Upper lobe of left lung (tissue), 6 donors: ENCODE measurements around the gene RACGAP1. TPM values are rescaled to one million over a fixed set of nuclear protein-coding genes. Genes with fewer than 3 reads are reported as not detected.

Experiments
- ATAC-seq, 2 donors: fragments of 200-7000 bp; cut with Tn5 transposase; one replicate each; pipeline ENCODE4 v1.9.1; 2022; ENCODE audit warnings: mild to moderate bottlenecking in 2 of 2, moderate library complexity in 2 of 2; ENCODE audit not compliant: low FRiP score in 2 of 2
- DNase-seq, 2 donors: peaks; one replicate each; pipeline ENCODE4 v3.0.0-alpha.2; 2019 to 2020
- H3K27ac ChIP-seq, 4 donors: fragments of 200-600 bp; sonication (generic); one replicate each; pipeline ENCODE4 v1.5.1; 2016 to 2019
- H3K27me3 ChIP-seq, 4 donors: fragments of 200-600 bp; sonication (generic); one replicate each; pipeline ENCODE4 v1.5.1; 2017 to 2019
- H3K36me3 ChIP-seq, 4 donors: fragments of 200-600 bp; sonication (generic); one replicate each; pipeline ENCODE4 v1.5.1; 2016 to 2019
- H3K4me1 ChIP-seq, 4 donors: fragments of 200-600 bp; sonication (generic); one replicate each; pipeline ENCODE4 v1.5.1; 2018 to 2019
- H3K4me3 ChIP-seq, 4 donors: fragments of 200-600 bp; sonication (generic); one replicate each; pipeline ENCODE4 v1.5.1; 2017 to 2019; ENCODE audit warnings: mild to moderate bottlenecking in 2 of 4, moderate library complexity in 1 of 4
- H3K9me3 ChIP-seq, 4 donors: fragments of 200-600 bp; sonication (generic); one replicate each; pipeline ENCODE4 v1.5.1; 2018 to 2019
- CTCF ChIP-seq, 6 experiments: fragments of 450-650 bp in 4 of 6; fragments of 200-600 bp in 2 of 6; sonication (generic) in 2 of 6; IDR thresholded peaks; one replicate each; pipeline ENCODE4 v1.5.1; 2016 to 2019; ENCODE audit warnings: antibody characterized with exemption in 6 of 6
- EP300 ChIP-seq, 4 donors: sonication (generic); formaldehyde crosslinking; IDR thresholded peaks; one replicate each; pipeline ENCODE4 v1.5.1; 2017; ENCODE audit warnings: antibody characterized with exemption in 4 of 4, control low read depth in 2 of 4
- POLR2A ChIP-seq, 4 donors: fragments of 450-650 bp; IDR thresholded peaks; one replicate each; pipeline ENCODE4 v1.5.1; 2016 to 2017; ENCODE audit warnings: antibody characterized with exemption in 4 of 4, mild to moderate bottlenecking in 2 of 4
- POLR2AphosphoS5 ChIP-seq, 2 donors: sonication (generic); formaldehyde crosslinking; IDR thresholded peaks; one replicate each; pipeline ENCODE4 v1.5.1; 2017; ENCODE audit warnings: antibody characterized with exemption in 2 of 2
- WGBS, 2 donors: methylation state at CpG; one replicate each; pipeline ENCODE4 v1.1.5; 2017 to 2018; 5-methylcytosine and 5-hydroxymethylcytosine counted together
- total RNA-seq, 6 donors: library from RNA; depleted of rRNA in 4 of 6; stranded (reverse); fragments of >200 nt in 4 of 6; gene quantifications; one replicate each; pipeline versions ENCODE4 v1.1.0 to v1.2.1, GENCODE V29; 2016 to 2021
- donor health status: DM: no; HTN: no; CAD: no; lungs with moderate emphysema.
- donor health status: DM: no; HTN: yes; CAD: no; lungs with severe emphysema.

Gene RACGAP1
- total RNA-seq, 6 donors from 2014 or later: 10.3 to 22.4 (median 18.4) TPM

DNA sequence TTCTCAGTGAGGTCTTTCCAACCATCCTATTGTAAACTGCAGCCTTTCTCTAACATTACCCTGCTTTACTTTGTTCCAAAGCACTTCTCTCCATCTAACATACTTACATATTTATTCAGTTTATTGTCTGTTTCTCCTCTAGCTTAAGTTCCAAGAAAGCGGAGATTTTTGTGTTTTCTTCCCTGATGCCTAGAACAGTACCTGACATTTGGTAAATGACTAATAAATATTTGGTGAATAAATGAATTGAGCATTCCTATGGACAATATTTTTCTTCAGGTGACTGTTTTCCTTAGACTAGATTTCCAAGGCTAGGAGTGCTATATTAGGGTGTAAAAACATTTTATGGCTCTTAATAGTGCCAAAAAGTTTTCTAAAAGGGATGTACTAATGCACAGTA lies 2.4 kb downstream of the RACGAP1 start:
- Histone ChIP-seq H3K27ac (no peak overlapping the region), H3K36me3 (no peaks in the 10 kb centered on the region), H3K9me3 (no peaks in the 10 kb centered on the region), H3K4me3 (no peak overlapping the region), H3K4me1 (peaks cover 6 to 19% (median 16%) of the 10 kb centered on the region in 4 donors), H3K27me3 (no peaks in the 10 kb centered on the region)
- WGBS, 2 donors: 93 to 100% methylated on average over 1 of the region's 1 CpG
- DNase-seq: no peak
- no peak for TF ChIP-seq POLR2AphosphoS5 (IDR thresholded peaks at IDR 0.05)
- no peak for TF ChIP-seq CTCF (IDR thresholded peaks at IDR 0.05)
- no peak for ATAC-seq

DNA sequence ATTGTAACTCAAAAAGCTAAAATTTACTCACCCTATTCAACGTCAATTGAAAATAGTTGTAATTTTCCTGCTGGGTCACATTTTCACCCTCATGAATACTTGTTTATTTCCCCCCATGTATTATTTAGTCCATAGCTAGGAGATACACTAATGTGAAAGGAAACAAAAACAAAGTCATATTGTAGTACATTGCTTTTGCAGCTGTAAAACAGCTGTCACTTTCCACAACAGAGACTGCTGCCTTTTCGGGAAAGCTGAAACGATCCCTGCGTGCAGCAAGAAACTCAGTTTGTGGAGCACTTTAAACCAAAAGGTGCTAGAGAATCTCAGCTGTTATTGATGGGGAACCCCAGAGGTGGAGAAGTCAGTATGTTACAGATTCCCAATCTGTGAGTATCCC lies 4.3 kb downstream of the RACGAP1 start:
- TF ChIP-seq CTCF (IDR thresholded peaks at IDR 0.05): no peak
- TF ChIP-seq POLR2AphosphoS5 (IDR thresholded peaks at IDR 0.05): no peak
- TF ChIP-seq POLR2A (IDR thresholded peaks at IDR 0.05): no peak
- TF ChIP-seq EP300 (IDR thresholded peaks at IDR 0.05): no peak
- WGBS, 2 donors: 66 to 79% methylated on average over 4 of the region's 4 CpGs
- no peaks in the 10 kb centered on the region for H3K27me3 ChIP-seq
- no peak for DNase-seq
- H3K4me1 ChIP-seq: peaks cover 14 to 30% (median 21%) of the 10 kb centered on the region in 4 donors
- peak overlapping the region in 1 of 4 donors; percentile 2 for H3K27ac ChIP-seq
- no peaks in the 10 kb centered on the region for H3K9me3 ChIP-seq
- H3K36me3 ChIP-seq: peaks cover 0 to under 1% (median 0%) of the 10 kb centered on the region in 4 donors
- ATAC-seq: no peak
- H3K4me3 ChIP-seq: no peak overlapping the region

DNA sequence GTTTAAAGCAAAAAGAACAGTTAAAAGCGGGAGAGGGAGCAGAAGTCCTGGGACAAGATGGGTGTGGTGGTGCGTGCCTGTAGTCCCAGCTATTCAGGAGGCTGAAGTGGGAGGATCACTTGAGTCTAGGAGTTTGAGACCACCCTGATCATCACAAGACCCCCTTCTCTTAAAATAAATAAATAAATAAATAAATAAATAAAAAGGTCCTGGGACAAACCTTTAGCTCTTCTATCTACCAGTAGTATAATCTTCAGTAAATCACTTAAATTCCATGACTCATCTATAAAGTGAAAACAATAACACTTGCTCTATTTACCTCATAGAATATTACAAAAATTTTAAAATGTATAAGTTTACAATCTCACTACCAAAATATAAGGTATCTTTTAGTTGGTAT lies 5.8 kb downstream of the RACGAP1 start:
- Histone ChIP-seq H3K9me3 (no peaks in the 10 kb centered on the region), H3K4me3 (no peak overlapping the region), H3K27ac (no peak overlapping the region), H3K4me1 (peaks cover 10 to 26% (median 13%) of the 10 kb centered on the region in 4 donors), H3K36me3 (peaks cover 0 to 2% (median 0%) of the 10 kb centered on the region in 4 donors), H3K27me3 (no peaks in the 10 kb centered on the region)
- 96 to 100% methylated on average over 2 of the region's 2 CpGs for WGBS, 2 donors
- DNase-seq (no peak), ATAC-seq (no peak)
- TF ChIP-seq CTCF (IDR thresholded peaks at IDR 0.05): no peak
- no peak for TF ChIP-seq POLR2AphosphoS5 (IDR thresholded peaks at IDR 0.05)
- TF ChIP-seq POLR2A (IDR thresholded peaks at IDR 0.05): no peak
- TF ChIP-seq EP300 (IDR thresholded peaks at IDR 0.05): no peak

DNA sequence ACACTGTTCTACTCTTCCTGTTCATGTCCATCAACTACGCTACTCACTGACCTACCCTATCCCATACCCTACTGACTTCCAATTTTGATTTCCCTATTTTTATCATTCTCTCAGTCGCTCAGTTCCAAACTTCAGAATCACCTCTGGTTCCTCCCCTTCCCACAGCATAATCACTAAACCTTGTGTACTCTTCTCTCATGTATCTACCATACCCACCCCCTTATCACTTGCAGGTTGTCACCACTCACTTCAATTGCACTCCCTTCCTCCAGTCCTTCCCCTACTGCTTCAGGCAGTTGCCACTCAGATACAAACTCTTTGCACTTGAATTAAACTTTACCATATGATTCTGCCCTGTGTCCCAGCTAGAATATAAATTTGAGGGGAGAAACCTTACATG lies 6.3 kb downstream of the RACGAP1 start:
- Histone ChIP-seq H3K27ac (no peak overlapping the region), H3K9me3 (no peaks in the 10 kb centered on the region), H3K4me3 (no peak overlapping the region), H3K36me3 (peaks cover 0 to 2% (median 0%) of the 10 kb centered on the region in 4 donors), H3K4me1 (peaks cover 7 to 27% (median 12%) of the 10 kb centered on the region in 4 donors), H3K27me3 (no peaks in the 10 kb centered on the region)
- DNase-seq (no peak), ATAC-seq (no peak)
- 95 to 100% methylated on average over 2 of the region's 2 CpGs for WGBS, 2 donors
- no peak for TF ChIP-seq POLR2A (IDR thresholded peaks at IDR 0.05)
- TF ChIP-seq CTCF (IDR thresholded peaks at IDR 0.05): no peak
- TF ChIP-seq EP300 (IDR thresholded peaks at IDR 0.05): no peak
- TF ChIP-seq POLR2AphosphoS5 (IDR thresholded peaks at IDR 0.05): no peak

GRCh38 chr12:50018154-50018553 lies 7.1 kb downstream of the RACGAP1 start:
- peaks cover 0 to 2% (median 0%) of the 10 kb centered on the region in 4 donors for H3K36me3 ChIP-seq
- peaks cover 7 to 30% (median 12%) of the 10 kb centered on the region in 4 donors for H3K4me1 ChIP-seq
- ATAC-seq (no peak), DNase-seq (no peak)
- no peaks in the 10 kb centered on the region for H3K9me3 ChIP-seq
- no peak for TF ChIP-seq POLR2AphosphoS5 (IDR thresholded peaks at IDR 0.05)
- H3K27me3 ChIP-seq: no peaks in the 10 kb centered on the region
- peak overlapping the region; percentile 60 to 81 (median 77) for H3K27ac ChIP-seq
- WGBS, 2 donors: 71 to 77% methylated on average over 3 of the region's 3 CpGs
- H3K4me3 ChIP-seq: no peak overlapping the region
